ENCODE data around the gene DNM3. TPM values are rescaled to one million over a fixed set of nuclear protein-coding genes. Genes with fewer than 3 reads are reported as not detected.

Gene DNM3
- total and polyA plus RNA-seq, 2 experiments from 2014 or later, result 5.2 to 12.2 TPM

DNA sequence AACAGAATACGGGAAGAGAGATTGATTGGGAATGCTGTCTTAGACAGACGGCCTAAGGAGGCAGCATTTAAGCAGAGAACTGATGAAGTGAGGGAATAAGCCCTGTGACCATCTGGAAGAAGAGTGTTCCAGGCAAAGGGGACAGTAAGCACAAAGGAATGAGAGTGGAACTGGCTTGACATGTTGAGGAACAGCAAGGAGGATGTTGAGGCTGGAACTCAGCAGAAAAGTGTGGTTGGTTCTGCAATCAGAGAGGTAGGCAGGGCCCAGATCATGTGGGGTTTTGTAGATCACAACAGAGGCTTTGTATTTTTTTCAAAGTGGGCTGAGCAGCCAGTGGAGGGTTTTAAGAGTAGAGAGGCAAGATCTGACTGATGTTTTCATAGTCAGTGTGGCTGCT is 157.4 kb downstream of the DNM3 start:
- Histone ChIP-seq H3K4me3 (no peak overlapping the region), H3K4me1 (ENCODE audit: insufficient read depth) (no peaks in the 10 kb centered on the region; the same call in 1 of the 2 replicates), H3K9me2 (ENCODE audit: insufficient read depth) (no peaks in the 10 kb centered on the region), H3K79me2 (replicated peaks; ENCODE audit: insufficient read depth) (no peaks in the 10 kb centered on the region), H3F3A (replicated peaks; ENCODE audit: low read depth) (no peaks in the 10 kb centered on the region), H3K27me3 (ENCODE audit: insufficient read depth) (no peaks in the 10 kb centered on the region), H3K27ac (ENCODE audit: low read depth) (no peak overlapping the region), H2AFZ (no peak overlapping the region), H3K36me3 (ENCODE audit: insufficient read depth) (no peaks in the 10 kb centered on the region), H4K20me1 (replicated peaks; ENCODE audit: insufficient read depth) (no peaks in the 10 kb centered on the region), H3K4me2 (no peak overlapping the region)
- DNase-seq (ENCODE audit: low spot score) (no peak), ATAC-seq (no peak)
- Mint-ChIP-seq H3K9me3 (no peaks in the 10 kb centered on the region), H3K4me1 (peaks cover 7% of the 10 kb centered on the region; the same call in 2 of the 3 replicates), H3K4me3 (no peak overlapping the region), H3K27ac (no peak overlapping the region), H3K36me3 (ENCODE audit: low read depth) (no peaks in the 10 kb centered on the region), H3K27me3 (ENCODE audit: insufficient read depth, low read depth, poor library complexity) (peaks cover 2% of the 10 kb centered on the region)
- TF ChIP-seq CREB1 (CRISPR knock-in tag; IDR thresholded peaks at IDR 0.05; ENCODE audit: low read depth) (no peak), ZNF114 (CRISPR knock-in tag; IDR thresholded peaks at IDR 0.05) (no peak), STAT1 (IDR thresholded peaks at IDR 0.05; ENCODE audit: unreplicated experiment) (no peak), POLR2AphosphoS5 (IDR thresholded peaks at IDR 0.05; ENCODE audit: low read depth) (no peak), ETS1 (IDR thresholded peaks at IDR 0.05) (no peak), JUNB (IDR thresholded peaks at IDR 0.05; ENCODE audit: unreplicated experiment) (no peak), EZH2 (IDR thresholded peaks at IDR 0.05; ENCODE audit: low read depth, unreplicated experiment) (no peak), NANOG (IDR thresholded peaks at IDR 0.05; ENCODE audit: borderline replicate concordance) (no peak), ZNF331 (CRISPR knock-in tag; IDR thresholded peaks at IDR 0.05; ENCODE audit: low read depth) (no peak)
- TF ChIP-seq, protein P1, sequence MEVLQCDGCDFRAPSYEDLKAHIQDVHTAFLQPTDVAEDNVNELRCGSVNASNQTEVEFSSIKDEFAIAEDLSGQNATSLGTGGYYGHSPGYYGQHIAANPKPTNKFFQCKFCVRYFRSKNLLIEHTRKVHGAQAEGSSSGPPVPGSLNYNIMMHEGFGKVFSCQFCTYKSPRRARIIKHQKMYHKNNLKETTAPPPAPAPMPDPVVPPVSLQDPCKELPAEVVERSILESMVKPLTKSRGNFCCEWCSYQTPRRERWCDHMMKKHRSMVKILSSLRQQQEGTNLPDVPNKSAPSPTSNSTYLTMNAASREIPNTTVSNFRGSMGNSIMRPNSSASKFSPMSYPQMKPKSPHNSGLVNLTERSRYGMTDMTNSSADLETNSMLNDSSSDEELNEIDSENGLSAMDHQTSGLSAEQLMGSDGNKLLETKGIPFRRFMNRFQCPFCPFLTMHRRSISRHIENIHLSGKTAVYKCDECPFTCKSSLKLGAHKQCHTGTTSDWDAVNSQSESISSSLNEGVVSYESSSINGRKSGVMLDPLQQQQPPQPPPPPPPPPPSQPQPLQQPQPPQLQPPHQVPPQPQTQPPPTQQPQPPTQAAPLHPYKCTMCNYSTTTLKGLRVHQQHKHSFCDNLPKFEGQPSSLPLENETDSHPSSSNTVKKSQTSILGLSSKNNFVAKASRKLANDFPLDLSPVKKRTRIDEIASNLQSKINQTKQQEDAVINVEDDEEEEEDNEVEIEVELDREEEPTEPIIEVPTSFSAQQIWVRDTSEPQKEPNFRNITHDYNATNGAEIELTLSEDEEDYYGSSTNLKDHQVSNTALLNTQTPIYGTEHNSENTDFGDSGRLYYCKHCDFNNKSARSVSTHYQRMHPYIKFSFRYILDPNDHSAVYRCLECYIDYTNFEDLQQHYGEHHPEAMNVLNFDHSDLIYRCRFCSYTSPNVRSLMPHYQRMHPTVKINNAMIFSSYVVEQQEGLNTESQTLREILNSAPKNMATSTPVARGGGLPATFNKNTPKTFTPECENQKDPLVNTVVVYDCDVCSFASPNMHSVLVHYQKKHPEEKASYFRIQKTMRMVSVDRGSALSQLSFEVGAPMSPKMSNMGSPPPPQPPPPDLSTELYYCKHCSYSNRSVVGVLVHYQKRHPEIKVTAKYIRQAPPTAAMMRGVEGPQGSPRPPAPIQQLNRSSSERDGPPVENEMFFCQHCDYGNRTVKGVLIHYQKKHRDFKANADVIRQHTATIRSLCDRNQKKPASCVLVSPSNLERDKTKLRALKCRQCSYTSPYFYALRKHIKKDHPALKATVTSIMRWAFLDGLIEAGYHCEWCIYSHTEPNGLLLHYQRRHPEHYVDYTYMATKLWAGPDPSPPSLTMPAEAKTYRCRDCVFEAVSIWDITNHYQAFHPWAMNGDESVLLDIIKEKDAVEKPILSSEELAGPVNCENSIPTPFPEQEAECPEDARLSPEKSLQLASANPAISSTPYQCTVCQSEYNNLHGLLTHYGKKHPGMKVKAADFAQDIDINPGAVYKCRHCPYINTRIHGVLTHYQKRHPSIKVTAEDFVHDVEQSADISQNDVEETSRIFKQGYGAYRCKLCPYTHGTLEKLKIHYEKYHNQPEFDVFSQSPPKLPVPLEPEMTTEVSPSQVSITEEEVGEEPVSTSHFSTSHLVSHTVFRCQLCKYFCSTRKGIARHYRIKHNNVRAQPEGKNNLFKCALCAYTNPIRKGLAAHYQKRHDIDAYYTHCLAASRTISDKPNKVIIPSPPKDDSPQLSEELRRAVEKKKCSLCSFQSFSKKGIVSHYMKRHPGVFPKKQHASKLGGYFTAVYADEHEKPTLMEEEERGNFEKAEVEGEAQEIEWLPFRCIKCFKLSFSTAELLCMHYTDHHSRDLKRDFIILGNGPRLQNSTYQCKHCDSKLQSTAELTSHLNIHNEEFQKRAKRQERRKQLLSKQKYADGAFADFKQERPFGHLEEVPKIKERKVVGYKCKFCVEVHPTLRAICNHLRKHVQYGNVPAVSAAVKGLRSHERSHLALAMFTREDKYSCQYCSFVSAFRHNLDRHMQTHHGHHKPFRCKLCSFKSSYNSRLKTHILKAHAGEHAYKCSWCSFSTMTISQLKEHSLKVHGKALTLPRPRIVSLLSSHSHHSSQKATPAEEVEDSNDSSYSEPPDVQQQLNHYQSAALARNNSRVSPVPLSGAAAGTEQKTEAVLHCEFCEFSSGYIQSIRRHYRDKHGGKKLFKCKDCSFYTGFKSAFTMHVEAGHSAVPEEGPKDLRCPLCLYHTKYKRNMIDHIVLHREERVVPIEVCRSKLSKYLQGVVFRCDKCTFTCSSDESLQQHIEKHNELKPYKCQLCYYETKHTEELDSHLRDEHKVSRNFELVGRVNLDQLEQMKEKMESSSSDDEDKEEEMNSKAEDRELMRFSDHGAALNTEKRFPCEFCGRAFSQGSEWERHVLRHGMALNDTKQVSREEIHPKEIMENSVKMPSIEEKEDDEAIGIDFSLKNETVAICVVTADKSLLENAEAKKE (CRISPR knock-in tag; IDR thresholded peaks at IDR 0.05), result no peak
